Lower leg skin (tissue), 3 donors: ENCODE data around the gene TCF15.

Experiments
- POLR2A ChIP-seq, 2 donors: fragments of 450-650 bp; IDR thresholded peaks; one replicate each; pipeline ENCODE4 v1.6.1; 2016 to 2017; ENCODE audit warnings: antibody characterized with exemption in 2 of 2, mild to moderate bottlenecking in 1 of 2, moderate library complexity in 1 of 2
- TF ChIP-seq, protein P1 (sequence below), 3 donors: fragments of 450-650 bp; IDR thresholded peaks; one replicate each; pipeline ENCODE4 v1.5.1; 2016; ENCODE audit warnings: antibody characterized with exemption in 3 of 3, mild to moderate bottlenecking in 3 of 3, moderate library complexity in 2 of 3

DNA sequence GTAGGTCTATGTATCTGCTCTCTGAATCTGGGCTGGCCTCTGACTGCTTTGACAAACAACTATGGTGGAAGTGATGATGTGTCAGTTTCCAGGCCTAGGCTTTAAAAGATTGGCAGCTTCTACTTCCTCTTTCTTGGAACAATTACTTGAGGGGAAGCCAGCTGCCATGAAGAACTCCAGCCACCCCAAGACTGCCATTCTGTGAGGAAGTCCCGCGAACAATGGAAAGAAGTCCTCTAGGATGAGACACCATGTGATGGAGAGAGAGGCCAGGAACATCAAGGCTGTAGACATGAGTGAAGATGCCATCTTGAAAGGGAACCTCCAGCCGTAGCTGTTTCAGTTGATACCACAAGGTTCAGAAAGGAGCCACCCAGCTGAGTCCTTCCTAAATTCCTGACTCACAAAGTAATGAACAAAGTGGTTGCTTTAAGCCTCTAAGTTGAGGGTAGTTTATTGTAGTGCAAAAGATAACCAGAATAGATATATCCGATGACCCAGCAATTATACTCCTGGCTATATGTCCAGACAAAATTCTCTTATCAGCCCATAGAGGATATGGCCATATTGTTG lies 15.3 kb upstream of the TCF15 start:
- no peak for TF ChIP-seq POLR2A (IDR thresholded peaks at IDR 0.05)
- TF ChIP-seq, protein P1, sequence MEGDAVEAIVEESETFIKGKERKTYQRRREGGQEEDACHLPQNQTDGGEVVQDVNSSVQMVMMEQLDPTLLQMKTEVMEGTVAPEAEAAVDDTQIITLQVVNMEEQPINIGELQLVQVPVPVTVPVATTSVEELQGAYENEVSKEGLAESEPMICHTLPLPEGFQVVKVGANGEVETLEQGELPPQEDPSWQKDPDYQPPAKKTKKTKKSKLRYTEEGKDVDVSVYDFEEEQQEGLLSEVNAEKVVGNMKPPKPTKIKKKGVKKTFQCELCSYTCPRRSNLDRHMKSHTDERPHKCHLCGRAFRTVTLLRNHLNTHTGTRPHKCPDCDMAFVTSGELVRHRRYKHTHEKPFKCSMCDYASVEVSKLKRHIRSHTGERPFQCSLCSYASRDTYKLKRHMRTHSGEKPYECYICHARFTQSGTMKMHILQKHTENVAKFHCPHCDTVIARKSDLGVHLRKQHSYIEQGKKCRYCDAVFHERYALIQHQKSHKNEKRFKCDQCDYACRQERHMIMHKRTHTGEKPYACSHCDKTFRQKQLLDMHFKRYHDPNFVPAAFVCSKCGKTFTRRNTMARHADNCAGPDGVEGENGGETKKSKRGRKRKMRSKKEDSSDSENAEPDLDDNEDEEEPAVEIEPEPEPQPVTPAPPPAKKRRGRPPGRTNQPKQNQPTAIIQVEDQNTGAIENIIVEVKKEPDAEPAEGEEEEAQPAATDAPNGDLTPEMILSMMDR (IDR thresholded peaks at IDR 0.05), result no peak
